SK-N-MC (cell line): ENCODE results near the gene CEP290.

Source experiments
- DNase-seq: peaks from one replicate; pipeline ENCODE4 v3.0.0-alpha.2; 2011; ENCODE audit warnings: low read depth, low spot score
- H3K27ac ChIP-seq: fragments of 200-600 bp; sonication (generic); 2 replicates; pipeline ENCODE4 v1.5.1; 2016; ENCODE audit warnings: mixed run types
- H3K36me3 ChIP-seq: fragments of 200-600 bp; sonication (generic); 2 replicates; pipeline ENCODE4 v1.6.1; 2017; ENCODE audit warnings: antibody characterized with exemption, low read length, mixed read lengths; ENCODE audit not compliant: insufficient read depth
- H3K4me3 ChIP-seq: fragments of 200-600 bp; sonication (generic); 2 replicates; pipeline ENCODE4 v1.5.1; 2016
- H3K9ac ChIP-seq: fragments of 200-600 bp; sonication (generic); 2 replicates; pipeline ENCODE4 v1.8.0; 2017; ENCODE audit warnings: mixed run types, mixed read lengths; ENCODE audit not compliant: insufficient read length
- H3K9me3 ChIP-seq: fragments of 200-600 bp; sonication (generic); 2 replicates; pipeline ENCODE4 v1.6.1; 2017; ENCODE audit warnings: low read depth, mild to moderate bottlenecking, antibody characterized with exemption, low read length, moderate library complexity, mixed read lengths
- EZH2 ChIP-seq: fragments of 200-600 bp; sonication (generic); IDR thresholded peaks from one replicate; pipeline ENCODE4 v1.6.1; 2017; ENCODE audit warnings: antibody characterized with exemption
- FOXP2 ChIP-seq: optimal IDR thresholded peaks from 2 replicates; pipeline ENCODE3; 2011; ENCODE audit warnings: mild to moderate bottlenecking, moderate library complexity; ENCODE audit not compliant: insufficient read depth; ENCODE audit errors: extremely low read length, control extremely low read depth
- POLR2AphosphoS5 ChIP-seq: IDR thresholded peaks from 2 replicates; pipeline ENCODE4 v1.6.1; 2012; ENCODE audit warnings: mild to moderate bottlenecking, low read depth, low read length, borderline replicate concordance

The CEP290 gene

GRCh38 chr12:88015825-88016224 is 126.1 kb downstream of the CEP290 start:
- DNase-seq: no peak
- no peak overlapping the region for H3K9ac ChIP-seq
- H3K36me3 ChIP-seq: no peaks in the 10 kb centered on the region
- H3K27ac ChIP-seq: no peak overlapping the region
- no peak for TF ChIP-seq POLR2AphosphoS5
- TF ChIP-seq FOXP2: no peak
- no peak for TF ChIP-seq EZH2
- H3K4me3 ChIP-seq: no peak overlapping the region
- H3K9me3 ChIP-seq: no peaks in the 10 kb centered on the region

- Histone ChIP-seq H3K9me3 (no peaks in the 10 kb centered on the region), H3K36me3 (no peaks in the 10 kb centered on the region), H3K9ac (no peak overlapping the region), H3K4me3 (no peak overlapping the region), H3K27ac (no peak overlapping the region)
- no peak for DNase-seq
- TF ChIP-seq POLR2AphosphoS5 (no peak), EZH2 (no peak), FOXP2 (no peak)
These were observed 130.1 kb downstream of the CEP290 start for GRCh38 chr12:88011755-88012154.

- no peak for DNase-seq
- no peak for TF ChIP-seq FOXP2
- TF ChIP-seq EZH2: no peak
- TF ChIP-seq POLR2AphosphoS5: no peak
These were observed 135.5 kb downstream of the CEP290 start for GRCh38 chr12:88006351-88006750.

GRCh38 chr12:88001327-88001726 is 140.6 kb downstream of the CEP290 start:
- H3K36me3 ChIP-seq: no peaks in the 10 kb centered on the region
- no peak for DNase-seq
- no peak overlapping the region for H3K4me3 ChIP-seq
- TF ChIP-seq FOXP2 (no peak), EZH2 (no peak), POLR2AphosphoS5 (no peak)
- no peak overlapping the region for H3K9ac ChIP-seq
- no peak overlapping the region for H3K27ac ChIP-seq
- no peaks in the 10 kb centered on the region for H3K9me3 ChIP-seq

More at GRCh38 chr12:88006351-88006750, 135.5 kb downstream of the CEP290 start:
- no peak overlapping the region for H3K4me3 ChIP-seq
- no peaks in the 10 kb centered on the region for H3K36me3 ChIP-seq
- no peak overlapping the region for H3K27ac ChIP-seq
- H3K9ac ChIP-seq: no peak overlapping the region
- H3K9me3 ChIP-seq: no peaks in the 10 kb centered on the region
